Activated CD4-positive, alpha-beta memory T cell treated with anti-CD3 and anti-CD28 coated beads for 36 hours (primary cell): ENCODE results near the gene C1orf159. TPM values are rescaled to one million over a fixed set of nuclear protein-coding genes. Genes with fewer than 3 reads are reported as not detected.

Experiments used
- CTCF ChIA-PET: fragments of 350-600 bp; sonication (Branson Sonifier 250); formaldehyde crosslinking; loops from one replicate; lab custom pipeline; 2021; ENCODE audit warnings: antibody characterized with exemption, inconsistent platforms; lab: Charles Lee
- POLR2A ChIA-PET: fragments of 350-600 bp; sonication (Branson Sonifier 250); formaldehyde crosslinking; loops from one replicate; lab custom pipeline; 2021; ENCODE audit warnings: antibody characterized with exemption; lab: Charles Lee
- DNase-seq: peaks from one replicate; pipeline ENCODE4 v3.0.0-alpha.2; 2020
- H3K27ac Mint-ChIP-seq: one replicate; pipeline ENCODE4 v1.8.0; 2021; ENCODE audit warnings: mixed read lengths
- H3K27me3 Mint-ChIP-seq: one replicate; pipeline ENCODE4 v1.8.0; 2021; ENCODE audit warnings: mixed read lengths
- H3K36me3 Mint-ChIP-seq: one replicate; pipeline ENCODE4 v1.8.0; 2021; ENCODE audit warnings: mixed read lengths
- H3K4me1 Mint-ChIP-seq: one replicate; pipeline ENCODE4 v1.8.0; 2021; ENCODE audit warnings: low read depth, mixed read lengths
- H3K4me3 Mint-ChIP-seq: one replicate; pipeline ENCODE4 v1.8.0; 2021; ENCODE audit warnings: mild to moderate bottlenecking, mixed read lengths
- H3K9me3 Mint-ChIP-seq: one replicate; pipeline ENCODE4 v1.8.0; 2021; ENCODE audit warnings: mixed read lengths
- intact Hi-C: fragments of 100-400 bp; cut with micrococcal nuclease; formaldehyde crosslinking; loops from one replicate; pipeline ENCODE4 v1.15.1; 2023
- total RNA-seq, 2 experiments: library from RNA; stranded (reverse); gene quantifications; one replicate each; pipeline ENCODE4 v1.2.3, GENCODE V29; 2021

The C1orf159 gene
- total RNA-seq, 2 experiments from 2014 or later, result 19.5 to 20.5 TPM

DNA sequence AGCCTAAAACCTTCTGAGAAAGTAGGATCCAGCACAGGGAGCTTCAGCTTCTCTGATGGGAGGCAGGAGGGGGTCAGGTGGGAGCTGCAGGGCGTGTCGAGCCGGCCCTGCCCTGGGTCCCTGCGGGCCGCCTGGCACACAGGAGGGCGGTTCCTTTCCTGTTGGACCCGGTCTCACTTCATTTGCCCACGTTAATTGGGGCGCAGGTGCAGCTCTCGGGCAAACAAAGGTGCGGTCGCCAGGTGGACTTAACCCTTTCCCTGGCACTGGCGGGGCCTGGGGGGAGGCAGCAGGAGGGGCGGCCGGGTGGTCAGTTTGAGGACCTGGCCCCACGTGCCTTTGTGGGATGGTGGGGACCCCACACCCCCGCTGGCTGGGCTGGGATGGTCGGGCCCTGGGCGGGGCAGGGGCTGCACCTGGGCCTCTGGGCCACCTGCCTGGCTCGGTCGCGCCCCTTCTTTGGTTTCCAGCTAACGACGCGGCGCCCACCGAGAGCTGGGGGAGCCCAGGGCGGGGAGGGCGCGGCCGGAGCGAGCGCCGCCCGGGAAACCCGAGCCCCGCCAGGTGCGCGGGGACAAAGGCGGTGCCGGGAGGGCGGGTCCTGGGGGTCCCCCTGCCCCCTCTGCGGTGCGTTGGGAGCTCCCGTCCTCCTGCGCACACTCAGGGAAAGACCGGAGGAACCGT is 20.8 kb upstream of the C1orf159 start:
- ChIA-PET CTCF (interaction anchor here (0.9 to 1.2 kb wide), 2 partner anchors 14 to 105 kb away, joined by 3 to 4 read pairs; no protein-coding TSS in a partner anchor), POLR2A (no interaction called here)
- H3K9me3 Mint-ChIP-seq, result no peaks in the 10 kb centered on the region
- no peak overlapping the region for H3K4me3 Mint-ChIP-seq
- peaks cover 7% of the 10 kb centered on the region for H3K4me1 Mint-ChIP-seq
- H3K27ac Mint-ChIP-seq, result no peak overlapping the region
- no peak for DNase-seq
- no peaks in the 10 kb centered on the region for H3K36me3 Mint-ChIP-seq
- no peaks in the 10 kb centered on the region for H3K27me3 Mint-ChIP-seq
- intact Hi-C loops, result loop anchor here (1.0 to 2.0 kb wide), 2 partner anchors 20 to 70 kb away; partner anchors contain the start of genes C1orf159 and TNFRSF18

DNA sequence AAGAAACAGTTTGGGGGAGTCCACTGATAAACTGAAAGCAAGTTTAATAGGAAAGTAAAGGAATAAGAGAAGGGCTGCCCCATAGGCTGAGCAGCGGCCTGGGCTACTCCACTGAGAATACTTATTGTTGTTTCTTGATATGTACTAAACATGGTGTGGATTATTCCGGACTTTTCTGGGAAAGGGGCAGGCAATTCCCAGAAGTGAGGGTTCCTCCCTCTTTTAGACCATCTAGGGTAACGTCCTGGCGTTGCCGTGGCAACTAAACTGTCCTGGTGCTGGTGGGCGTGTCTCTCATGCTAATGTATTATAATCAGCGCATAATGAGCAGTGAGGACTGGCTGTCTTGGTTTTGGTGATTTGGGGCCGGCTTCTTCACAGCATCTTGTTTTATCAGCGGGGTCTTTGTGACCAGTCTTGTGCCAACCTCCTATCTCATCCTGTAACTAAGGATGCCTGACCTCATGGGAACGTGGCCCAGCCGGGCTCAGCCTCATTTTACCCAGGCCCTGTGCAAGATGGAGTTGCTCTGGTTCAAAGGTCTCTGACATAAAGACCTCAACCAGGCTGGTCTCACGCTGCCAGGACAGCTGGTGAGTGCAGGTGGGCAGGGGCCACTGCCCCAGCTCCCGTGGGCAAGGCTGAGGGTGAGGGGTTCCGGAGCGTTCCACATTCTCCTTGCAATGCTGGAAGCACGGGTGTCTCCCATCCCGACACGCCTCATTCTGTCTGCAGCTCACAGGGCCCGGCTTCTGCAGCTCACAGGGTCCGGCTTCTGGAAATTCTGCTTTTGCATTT is 19.6 kb upstream of the C1orf159 start:
- Mint-ChIP-seq H3K9me3 (no peaks in the 10 kb centered on the region), H3K27me3 (no peaks in the 10 kb centered on the region), H3K4me1 (peaks cover 6% of the 10 kb centered on the region), H3K27ac (no peak overlapping the region), H3K4me3 (no peak overlapping the region), H3K36me3 (no peaks in the 10 kb centered on the region)
- CTCF ChIA-PET, result interaction anchor here (1.2 kb wide), 1 partner anchor 13 kb away, joined by 4 read pairs; no protein-coding TSS in a partner anchor
- intact Hi-C loops, result loop anchor here (2.0 kb wide), 1 partner anchor 19 kb away; the partner anchor contains the start of gene C1orf159
- POLR2A ChIA-PET, result no interaction called here
- no peak for DNase-seq

DNA sequence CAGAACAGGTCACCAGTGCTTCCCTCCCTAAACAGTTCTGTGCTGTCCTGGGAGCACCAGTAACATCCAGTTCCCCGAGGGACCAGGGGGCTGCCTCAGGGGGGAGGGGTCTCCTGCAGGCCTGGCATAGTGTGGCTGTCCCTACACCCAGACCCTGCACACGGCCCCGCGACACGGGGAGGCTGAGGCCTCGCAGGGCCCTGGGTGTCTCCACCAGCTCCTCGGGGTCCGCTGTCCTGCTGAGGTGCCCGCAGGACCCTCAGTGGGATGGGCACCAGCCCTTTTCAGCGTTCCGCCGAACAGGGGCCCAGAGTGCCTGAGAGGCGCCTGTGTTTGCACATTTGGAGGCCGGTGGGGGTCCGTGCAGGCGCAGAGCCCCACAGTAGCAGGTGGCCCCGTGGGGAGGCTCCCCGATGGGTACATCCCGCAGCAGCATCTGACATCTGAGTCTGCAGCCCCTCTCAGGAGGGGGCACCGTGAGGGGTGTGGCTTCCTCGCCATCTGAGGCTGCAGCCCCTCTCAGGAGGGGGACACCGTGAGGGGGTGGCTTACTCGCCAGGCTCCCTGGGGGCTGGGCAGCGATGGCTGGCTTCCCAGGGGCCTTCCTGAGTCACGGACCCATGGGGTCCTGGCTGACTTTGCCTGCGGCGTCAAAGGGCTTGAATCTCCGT is 18.5 kb upstream of the C1orf159 start:
- ChIA-PET CTCF (no interaction called here), POLR2A (no interaction called here)
- no peaks in the 10 kb centered on the region for H3K9me3 Mint-ChIP-seq
- H3K4me1 Mint-ChIP-seq, result peaks cover 6% of the 10 kb centered on the region
- H3K27me3 Mint-ChIP-seq, result no peaks in the 10 kb centered on the region
- H3K36me3 Mint-ChIP-seq, result no peaks in the 10 kb centered on the region
- intact Hi-C loops, result no loop called here
- no peak overlapping the region for H3K4me3 Mint-ChIP-seq
- H3K27ac Mint-ChIP-seq, result no peak overlapping the region
- DNase-seq, result no peak

DNA sequence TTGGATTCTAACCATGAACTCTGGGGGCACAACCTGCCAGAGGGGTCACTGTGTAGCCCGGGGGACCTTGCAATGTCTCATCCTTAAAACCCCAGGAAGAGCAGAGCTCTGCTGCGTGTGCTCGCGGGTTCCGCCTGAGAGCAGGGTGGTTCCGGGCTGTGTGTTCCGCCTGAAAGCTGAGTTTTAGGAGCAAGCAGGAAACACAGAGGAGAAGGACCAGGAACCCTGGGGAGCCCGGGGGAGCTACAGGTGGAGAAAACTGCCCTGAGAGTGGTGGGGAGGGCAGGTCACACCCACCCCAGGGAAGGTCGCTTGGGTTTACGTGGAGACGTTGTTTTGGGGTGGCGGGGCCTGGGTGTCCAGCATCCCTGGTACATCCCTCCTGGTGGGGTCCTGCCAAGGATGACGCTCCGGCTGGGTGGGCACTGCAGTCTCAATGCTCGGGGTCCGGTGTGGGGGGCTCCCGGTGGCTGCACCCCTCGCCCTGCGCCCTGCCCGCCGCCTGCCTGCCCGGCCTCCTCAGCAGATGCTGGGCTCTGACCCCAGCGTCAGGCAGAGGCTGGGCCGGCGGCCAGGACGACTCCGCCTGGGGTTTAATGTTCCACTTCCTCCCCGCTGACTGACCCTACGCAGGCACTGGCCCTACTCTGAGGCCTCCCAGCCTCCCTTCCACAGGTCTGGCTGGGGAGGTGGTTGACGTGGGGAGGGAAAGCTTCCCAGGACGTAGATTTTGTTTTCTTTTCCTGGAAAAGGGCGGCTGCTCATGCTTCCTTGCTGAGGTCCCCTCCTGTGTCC is 17.3 kb upstream of the C1orf159 start:
- Mint-ChIP-seq H3K36me3 (no peaks in the 10 kb centered on the region), H3K4me3 (no peak overlapping the region), H3K27me3 (no peaks in the 10 kb centered on the region), H3K27ac (no peak overlapping the region), H3K9me3 (no peaks in the 10 kb centered on the region), H3K4me1 (peaks cover 6% of the 10 kb centered on the region)
- no peak for DNase-seq
- intact Hi-C loops, result no loop called here
- POLR2A ChIA-PET, result no interaction called here
- CTCF ChIA-PET, result interaction anchor here (1.0 kb wide), 1 partner anchor 11 kb away, joined by 3 read pairs; no protein-coding TSS in a partner anchor

DNA sequence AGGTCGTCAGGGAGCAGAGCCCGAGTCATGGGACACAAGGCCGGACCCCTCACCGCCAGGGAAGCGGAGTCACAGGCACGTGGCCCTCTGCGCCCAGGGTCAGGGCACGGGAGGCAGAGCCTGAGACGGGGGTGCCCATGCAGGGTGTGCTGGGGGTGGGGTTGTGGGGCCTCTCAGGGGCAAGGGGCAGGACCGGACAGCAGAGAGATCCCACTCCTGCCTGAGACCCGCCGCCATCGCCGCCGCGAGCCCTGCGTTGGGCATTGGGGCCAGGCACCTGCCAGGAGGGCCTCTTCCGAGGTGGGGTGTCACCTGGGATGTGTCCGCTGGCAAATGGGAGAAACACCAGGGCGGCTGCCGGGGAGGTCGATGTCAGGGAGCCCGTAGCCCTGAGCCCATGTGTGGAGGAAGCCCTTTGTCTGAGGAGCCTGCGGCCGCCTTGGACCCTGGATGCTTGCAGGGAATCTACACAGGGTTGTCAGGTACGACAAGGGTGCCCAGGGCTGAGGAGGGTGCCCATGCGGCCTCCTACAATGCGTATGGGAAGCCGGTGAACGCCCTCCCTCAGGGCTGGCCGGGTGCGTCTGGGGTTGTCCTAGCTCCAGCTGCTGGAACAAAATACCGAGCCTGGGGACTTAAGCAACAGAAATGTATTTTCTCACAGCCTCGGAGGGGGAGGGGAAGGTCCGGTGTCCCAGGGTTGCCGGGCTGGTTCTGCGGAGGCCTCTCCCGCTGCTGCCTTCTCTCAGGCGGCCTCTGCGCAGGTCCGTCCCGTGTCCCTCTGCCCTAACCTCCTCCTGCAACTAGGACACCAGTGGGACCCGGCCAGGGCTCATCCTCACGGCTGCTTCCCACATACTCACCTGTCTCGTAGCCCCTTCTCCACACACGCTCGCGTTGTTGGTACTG is 16.4 kb upstream of the C1orf159 start:
- H3K4me3 Mint-ChIP-seq, result no peak overlapping the region
- no peaks in the 10 kb centered on the region for H3K27me3 Mint-ChIP-seq
- no peaks in the 10 kb centered on the region for H3K36me3 Mint-ChIP-seq
- peaks cover under 1% of the 10 kb centered on the region for H3K4me1 Mint-ChIP-seq
- H3K27ac Mint-ChIP-seq, result no peak overlapping the region
- POLR2A ChIA-PET, result no interaction called here
- H3K9me3 Mint-ChIP-seq, result no peaks in the 10 kb centered on the region
- intact Hi-C loops, result no loop called here
- DNase-seq, result no peak
- CTCF ChIA-PET, result interaction anchor here (1.0 kb wide), 1 partner anchor 10 kb away, joined by 3 read pairs; no protein-coding TSS in a partner anchor

DNA sequence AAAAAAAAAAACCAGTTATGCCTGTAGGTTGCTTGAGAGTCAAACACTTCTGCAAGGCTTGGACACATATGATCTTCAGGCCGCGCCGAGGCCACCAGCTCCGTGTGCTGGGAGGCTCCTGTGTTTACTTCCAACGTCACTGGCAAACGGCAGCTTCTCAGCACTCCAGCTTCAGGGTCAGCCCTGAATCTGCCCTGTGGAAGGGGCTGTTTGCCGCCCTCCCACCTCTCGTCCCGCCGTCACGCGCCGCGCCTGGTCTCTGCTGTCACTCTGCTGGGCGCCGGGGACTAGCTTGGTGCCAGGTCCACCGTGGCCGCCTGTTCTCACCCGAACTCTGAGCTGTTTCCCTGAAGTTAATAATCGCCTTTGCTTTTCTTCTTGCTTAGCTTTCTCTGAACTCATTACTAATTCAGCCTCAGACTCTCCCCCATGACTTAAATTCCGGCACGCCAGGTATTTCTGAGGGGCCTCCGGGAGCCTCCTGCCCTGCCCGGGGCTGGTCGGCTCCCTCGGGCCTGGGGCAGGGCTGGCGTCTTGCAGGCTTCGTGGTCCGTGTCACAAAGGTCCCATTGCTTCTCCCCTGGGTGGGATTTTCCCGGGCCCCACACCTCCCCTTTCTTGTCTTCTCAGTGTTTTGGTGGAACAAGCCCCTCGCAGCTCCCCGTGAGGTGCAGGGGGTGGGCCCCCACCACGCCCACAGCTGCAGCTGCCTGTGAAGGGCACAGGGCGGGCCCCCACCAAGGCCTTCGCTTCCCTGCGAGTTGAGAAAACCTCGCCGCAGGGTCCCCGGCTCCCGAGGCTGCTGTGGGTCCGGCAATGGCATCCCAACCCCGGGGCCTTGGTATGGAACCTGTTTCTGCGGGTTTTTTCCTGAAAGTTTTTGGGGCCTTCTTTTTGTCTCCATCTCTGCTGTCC is 14.6 kb upstream of the C1orf159 start:
- CTCF ChIA-PET, result interaction anchor here (0.7 to 1.6 kb wide), 5 partner anchors 8 to 120 kb away, joined by 3 to 7 read pairs (median 3); no protein-coding TSS in a partner anchor
- POLR2A ChIA-PET, result no interaction called here
- no peak for DNase-seq
- H3K27ac Mint-ChIP-seq, result no peak overlapping the region
- H3K27me3 Mint-ChIP-seq, result no peaks in the 10 kb centered on the region
- no peaks in the 10 kb centered on the region for H3K9me3 Mint-ChIP-seq
- H3K4me3 Mint-ChIP-seq, result no peak overlapping the region
- no peaks in the 10 kb centered on the region for H3K4me1 Mint-ChIP-seq
- intact Hi-C loops, result no loop called here
- H3K36me3 Mint-ChIP-seq, result no peaks in the 10 kb centered on the region

DNA sequence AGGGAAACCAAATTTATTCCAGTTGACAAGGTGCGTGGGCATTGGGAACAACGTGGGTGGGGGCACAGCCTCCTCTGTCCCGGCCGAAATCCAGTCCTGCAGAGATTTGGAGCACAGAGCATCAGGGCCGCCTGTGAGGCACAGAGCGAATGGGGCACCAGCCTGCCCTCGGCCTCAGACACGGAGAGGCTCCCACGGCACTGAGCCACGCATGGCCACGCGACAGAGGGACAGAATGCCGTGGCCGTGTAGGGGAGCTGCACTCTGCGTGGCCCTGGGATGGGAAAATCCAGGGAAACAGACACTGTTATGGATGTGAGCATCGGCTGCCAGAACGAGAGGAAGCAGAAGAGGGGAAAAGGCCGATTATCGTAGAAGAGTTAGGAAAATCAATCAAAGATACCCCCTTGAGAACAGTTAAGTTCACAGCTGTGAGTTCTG is 13.5 kb upstream of the C1orf159 start:
- intact Hi-C loops, result no loop called here
- DNase-seq, result no peak
- no peak overlapping the region for H3K27ac Mint-ChIP-seq
- CTCF ChIA-PET, result interaction anchor here (0.6 to 1.2 kb wide), 3 partner anchors 13 to 127 kb away, joined by 3 read pairs; no protein-coding TSS in a partner anchor
- no peak overlapping the region for H3K4me3 Mint-ChIP-seq
- no peaks in the 10 kb centered on the region for H3K27me3 Mint-ChIP-seq
- H3K9me3 Mint-ChIP-seq, result no peaks in the 10 kb centered on the region
- no peaks in the 10 kb centered on the region for H3K4me1 Mint-ChIP-seq
- no peaks in the 10 kb centered on the region for H3K36me3 Mint-ChIP-seq
- POLR2A ChIA-PET, result no interaction called here

DNA sequence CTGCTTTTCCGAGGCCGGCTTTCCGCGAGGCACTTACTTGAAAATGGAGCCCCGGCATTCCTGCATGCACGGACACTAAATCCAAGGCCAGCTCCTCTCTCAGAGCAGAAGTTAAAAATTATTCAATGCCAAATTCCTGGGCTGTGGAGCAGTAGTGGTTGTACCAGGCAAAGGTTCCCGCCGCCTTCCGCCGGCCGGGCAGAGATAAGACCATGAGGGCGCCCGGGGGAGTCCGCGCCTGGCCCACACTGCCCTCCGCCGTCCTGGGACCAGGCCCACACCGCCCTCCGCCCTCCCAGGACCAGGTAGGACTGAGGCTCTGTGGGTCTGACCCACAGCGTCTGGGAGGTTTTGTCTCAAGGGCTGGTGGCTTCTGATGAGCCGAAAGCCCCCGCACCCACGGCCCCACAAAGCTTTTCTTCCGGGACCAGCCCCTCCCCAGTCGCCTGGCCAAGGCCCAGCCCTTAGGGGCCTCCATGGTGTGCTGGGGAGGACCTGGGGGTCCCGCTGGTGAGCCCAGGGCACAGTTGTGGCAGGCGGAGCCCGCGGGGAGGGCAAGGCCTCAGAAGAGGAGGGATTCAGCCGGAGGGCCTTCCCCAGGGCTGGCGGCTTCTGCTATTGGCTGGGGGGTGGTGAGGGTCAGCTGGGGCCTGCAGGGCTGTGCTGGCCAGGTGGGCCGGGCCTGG is 12.7 kb upstream of the C1orf159 start:
- POLR2A ChIA-PET, result no interaction called here
- Mint-ChIP-seq H3K4me3 (no peak overlapping the region), H3K27me3 (no peaks in the 10 kb centered on the region)

DNA sequence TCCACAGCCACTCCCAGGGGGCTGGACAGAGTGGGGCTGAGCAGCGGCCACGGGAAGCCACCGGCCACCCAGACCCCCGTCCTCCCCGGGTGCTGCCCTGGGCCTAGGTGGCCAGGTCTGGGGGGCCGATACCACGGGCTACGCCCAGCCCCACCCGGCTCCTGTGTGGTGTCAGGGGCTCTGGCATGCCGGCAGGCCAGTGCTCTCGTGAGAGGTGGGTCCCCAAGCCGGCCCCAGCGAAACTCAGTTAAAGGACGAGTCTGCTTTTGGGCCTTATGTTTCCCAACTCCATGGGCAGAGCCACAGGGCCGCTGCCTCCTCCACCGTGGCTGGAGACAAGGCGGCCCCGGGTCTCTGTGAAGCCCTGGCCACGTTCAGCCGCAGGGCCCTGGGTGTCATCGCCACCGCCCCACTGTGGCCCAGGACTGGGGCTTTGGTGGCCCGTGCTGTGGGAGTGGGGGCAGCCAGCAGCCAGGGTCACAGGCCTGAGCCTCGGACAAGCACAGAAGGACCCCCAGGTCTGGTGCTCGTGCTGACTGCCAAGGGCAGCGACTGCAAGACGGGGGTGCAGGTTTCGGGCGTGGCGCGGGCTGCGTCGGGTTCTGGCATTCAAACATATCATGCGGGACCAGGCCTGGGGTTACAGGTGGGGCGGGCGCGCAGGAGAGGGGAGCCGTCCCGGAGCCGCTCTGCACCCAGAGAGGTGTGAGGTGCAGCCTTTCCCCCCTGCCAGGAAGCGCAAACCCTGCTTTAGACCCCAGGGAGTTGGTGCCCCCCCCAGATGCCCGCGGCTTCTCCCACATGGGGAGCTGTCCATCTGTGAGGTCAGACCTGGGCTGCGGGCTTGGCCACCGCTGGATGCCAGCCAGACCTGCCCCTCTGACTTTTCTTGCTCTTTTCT is 11.9 kb upstream of the C1orf159 start:
- peaks cover 3% of the 10 kb centered on the region for H3K4me1 Mint-ChIP-seq
- H3K36me3 Mint-ChIP-seq, result no peaks in the 10 kb centered on the region
- POLR2A ChIA-PET, result no interaction called here
- CTCF ChIA-PET, result no interaction called here
- H3K9me3 Mint-ChIP-seq, result peaks cover 3% of the 10 kb centered on the region
- no peak for DNase-seq
- intact Hi-C loops, result no loop called here
- H3K4me3 Mint-ChIP-seq, result no peak overlapping the region
- no peaks in the 10 kb centered on the region for H3K27me3 Mint-ChIP-seq
- no peak overlapping the region for H3K27ac Mint-ChIP-seq

More for the DNA sequence above, 12.7 kb upstream of the C1orf159 start:
- intact Hi-C loops, result no loop called here
- Mint-ChIP-seq H3K9me3 (peaks cover 1% of the 10 kb centered on the region), H3K36me3 (no peaks in the 10 kb centered on the region), H3K4me1 (peaks cover 1% of the 10 kb centered on the region), H3K27ac (peak overlapping the region; percentile 38)
- no peak for DNase-seq
- CTCF ChIA-PET, result interaction anchor here (1.2 kb wide), 1 partner anchor 12 kb away, joined by 3 read pairs; no protein-coding TSS in a partner anchor
